Measurements from ENCODE around the gene FOCAD.

- no peak for TF ChIP-seq EP300 (IDR thresholded peaks at IDR 0.05)
- TF ChIP-seq CTCF (IDR thresholded peaks at IDR 0.05) = no peak
- TF ChIP-seq POLR2AphosphoS5 (IDR thresholded peaks at IDR 0.05) = no peak
- TF ChIP-seq POLR2A (IDR thresholded peaks at IDR 0.05) = no peak
Measured at GRCh38 chr9:20832775-20833174, 148.7 kb downstream of the FOCAD start.
